AG04450 (cell line): ENCODE data around the gene TBC1D3E. TPM values are rescaled to one million over a fixed set of nuclear protein-coding genes. Genes with fewer than 3 reads are reported as not detected.
"Not testable (repeated sequence)": the region's sequence is repeated elsewhere in the genome, so short reads cannot be mapped to it uniquely, and the experiment has no call there.

Source experiments
- CTCF ChIA-PET: fragments of 300-600, 350-600 bp; formaldehyde crosslinking; extraction: SDS; loops from one replicate; lab custom pipeline; 2022; ENCODE audit warnings: antibody characterized with exemption, inconsistent platforms; lab: Charles Lee
- POLR2A ChIA-PET: fragments of 350-600 bp; formaldehyde crosslinking; extraction: SDS; loops from one replicate; lab custom pipeline; 2021; ENCODE audit warnings: antibody characterized with exemption, inconsistent platforms; lab: Yijun Ruan, JAX
- DNase-seq: peaks from one replicate; pipeline ENCODE4 v3.0.0-alpha.2; 2011; ENCODE audit warnings: low read depth, low spot score
- H3K27ac ChIP-seq: one replicate; pipeline ENCODE4 v1.5.1; 2012; ENCODE audit warnings: low read depth, low read length, control low read depth
- H3K27me3 ChIP-seq: one replicate; pipeline ENCODE4 v1.6.0; 2012; ENCODE audit warnings: low read length; ENCODE audit not compliant: control insufficient read depth, insufficient read depth
- H3K4me3 ChIP-seq: 2 replicates; pipeline ENCODE4 v1.5.1; 2011; ENCODE audit warnings: mild to moderate bottlenecking, low read depth, low read length, control low read depth
- H3K9me3 ChIP-seq: 2 replicates; pipeline ENCODE4 v1.5.1; 2012; ENCODE audit warnings: low read length; ENCODE audit not compliant: control insufficient read depth, insufficient read depth
- polyA minus RNA-seq: library from RNA; depleted of rRNA, polyadenylated mRNA; stranded (reverse); fragments of >200 nt; gene quantifications from 2 replicates; pipeline ENCODE4 v1.2.3, GENCODE V29; 2011; rRNA and poly(A)+ RNA removed
- polyA plus RNA-seq: library from polyadenylated mRNA; depleted of rRNA; stranded (reverse); fragments of >200 nt; gene quantifications from 2 replicates; pipeline ENCODE4 v1.2.3, GENCODE V29; 2011; rRNA removed
- small RNA-seq: library from RNA; depleted of rRNA; stranded (forward); fragments of <200 nt; gene quantifications from one replicate; pipeline ENCODE3, GENCODE V24; 2012; ENCODE audit warnings: low read depth; ENCODE audit not compliant: insufficient read length

Gene TBC1D3E
- polyA plus RNA-seq (not detected in 2 replicates), polyA minus RNA-seq (not detected in 2 replicates)

DNA sequence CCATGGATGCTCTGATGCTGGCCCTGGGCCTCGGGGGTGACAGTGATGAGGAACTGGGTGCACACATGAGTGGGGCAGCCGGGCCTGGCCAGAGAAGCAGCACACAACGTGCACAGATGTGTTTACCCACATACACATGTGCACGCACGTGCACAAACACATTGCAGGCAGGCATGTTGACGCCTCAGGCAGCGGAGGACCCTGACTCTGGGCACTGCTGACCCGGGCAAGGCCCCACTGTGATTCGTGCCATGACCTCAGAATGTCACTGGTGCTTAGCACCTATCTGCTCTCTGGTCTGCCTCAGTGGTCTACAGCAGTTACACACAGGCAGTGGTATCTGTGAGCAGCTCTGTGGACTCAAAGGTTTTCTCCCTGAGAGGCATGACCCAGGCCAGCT is at the start of gene TBC1D3E:
TSS of gene TBC1D3E (plus strand) at position 301 of the 400 bp plus-strand sequence. CDS start 1,545 bp downstream, outside the sequence.
- H3K27ac ChIP-seq, CTCF ChIA-PET, H3K27me3 ChIP-seq, POLR2A ChIA-PET, H3K4me3 ChIP-seq, H3K9me3 ChIP-seq, DNase-seq: not testable (repeated sequence)

DNA sequence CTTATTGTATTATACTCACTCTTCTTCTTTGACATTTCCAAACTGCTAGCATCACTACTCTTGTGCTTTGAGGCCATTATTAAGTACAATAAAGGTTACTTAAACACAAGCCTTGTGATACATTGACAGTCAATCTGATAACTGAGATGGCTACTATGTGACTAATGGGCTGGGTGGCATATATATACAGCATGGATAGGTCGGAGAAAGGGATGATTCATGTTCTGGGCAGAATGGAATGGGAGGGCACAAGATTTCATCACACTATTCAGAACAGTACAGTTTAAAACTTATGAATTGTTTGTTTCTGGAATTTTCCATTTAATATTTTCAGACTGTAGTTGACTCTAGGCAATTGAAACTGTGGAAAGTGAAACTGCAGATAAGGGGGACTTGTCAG is 40.4 kb upstream of the TBC1D3E start:
- H3K4me3 ChIP-seq, H3K9me3 ChIP-seq, POLR2A ChIA-PET, H3K27me3 ChIP-seq, H3K27ac ChIP-seq, DNase-seq, CTCF ChIA-PET: not testable (repeated sequence)

DNA sequence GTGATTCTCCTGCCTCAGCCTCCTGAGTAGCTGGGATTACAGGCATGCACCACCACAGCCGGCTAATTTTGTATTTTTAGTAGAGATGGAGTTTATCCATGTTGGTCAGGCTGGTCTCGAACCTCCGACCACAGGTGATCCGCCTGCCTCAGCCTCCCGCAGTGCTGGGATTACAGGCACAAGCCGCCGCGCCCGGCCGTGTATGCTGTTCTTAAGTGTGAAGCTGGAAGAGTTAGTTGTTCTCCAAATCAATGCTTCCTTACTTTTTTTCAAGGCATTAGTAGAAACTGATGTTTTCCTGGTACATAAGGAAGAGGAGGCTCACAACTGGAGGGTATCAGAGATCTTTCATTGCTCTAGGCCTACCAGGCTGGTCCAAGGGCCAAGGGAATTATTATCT is 39.6 kb upstream of the TBC1D3E start:
- H3K9me3 ChIP-seq, H3K27ac ChIP-seq, POLR2A ChIA-PET, H3K27me3 ChIP-seq, H3K4me3 ChIP-seq, CTCF ChIA-PET, DNase-seq: not testable (repeated sequence)

DNA sequence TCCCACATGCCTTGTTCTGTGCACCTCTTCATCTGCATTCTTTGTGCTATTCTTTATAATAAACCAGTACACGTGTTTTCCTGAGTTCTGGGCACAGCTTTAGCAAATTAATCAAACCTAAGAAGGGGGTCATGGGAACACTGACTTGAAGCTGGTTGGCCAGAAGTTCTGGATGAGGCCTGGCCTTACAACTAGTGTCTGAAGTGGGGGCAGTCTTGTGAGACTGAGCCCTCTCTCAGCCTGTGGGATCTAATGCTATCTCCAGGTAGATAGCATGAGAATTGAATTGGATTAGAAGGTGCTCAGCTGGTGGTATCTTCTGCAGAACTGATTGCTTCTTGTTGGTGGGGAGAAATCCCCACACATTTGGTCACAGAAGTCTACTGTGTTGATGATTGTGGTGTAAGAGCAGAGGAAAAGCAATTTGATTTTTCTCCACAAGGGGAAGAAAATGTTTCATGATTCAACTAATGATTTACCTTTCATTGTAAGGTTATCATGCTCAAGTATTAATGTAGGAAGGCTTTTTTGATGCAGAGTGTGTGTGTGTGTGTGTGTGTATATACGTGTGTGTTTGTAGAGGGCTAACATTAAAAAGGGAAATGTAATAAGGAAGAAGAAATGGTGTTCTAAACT is 33.6 kb upstream of the TBC1D3E start:
- POLR2A ChIA-PET, CTCF ChIA-PET, H3K27me3 ChIP-seq, H3K27ac ChIP-seq, DNase-seq, H3K9me3 ChIP-seq, H3K4me3 ChIP-seq: not testable (repeated sequence)

DNA sequence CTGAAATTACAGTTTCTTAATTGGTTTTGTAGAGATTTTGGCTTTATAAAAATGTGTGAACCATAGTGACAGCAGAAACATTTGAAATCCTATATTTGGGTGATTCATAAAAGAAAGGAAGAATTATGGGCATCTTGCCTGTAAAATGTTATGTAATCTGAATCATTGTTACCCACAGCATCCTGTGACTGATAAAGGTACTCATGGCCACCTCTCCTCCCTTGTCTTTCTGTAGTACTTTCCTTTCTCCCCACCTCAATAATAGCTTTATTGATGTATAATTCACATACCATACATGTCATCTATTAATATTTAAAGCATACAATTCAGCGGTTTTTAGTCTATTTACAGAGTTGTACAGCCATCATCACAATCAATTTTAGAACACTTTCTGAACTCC is 28.5 kb upstream of the TBC1D3E start:
- DNase-seq, H3K27me3 ChIP-seq, H3K27ac ChIP-seq, H3K9me3 ChIP-seq, CTCF ChIA-PET, H3K4me3 ChIP-seq, POLR2A ChIA-PET: not testable (repeated sequence)

DNA sequence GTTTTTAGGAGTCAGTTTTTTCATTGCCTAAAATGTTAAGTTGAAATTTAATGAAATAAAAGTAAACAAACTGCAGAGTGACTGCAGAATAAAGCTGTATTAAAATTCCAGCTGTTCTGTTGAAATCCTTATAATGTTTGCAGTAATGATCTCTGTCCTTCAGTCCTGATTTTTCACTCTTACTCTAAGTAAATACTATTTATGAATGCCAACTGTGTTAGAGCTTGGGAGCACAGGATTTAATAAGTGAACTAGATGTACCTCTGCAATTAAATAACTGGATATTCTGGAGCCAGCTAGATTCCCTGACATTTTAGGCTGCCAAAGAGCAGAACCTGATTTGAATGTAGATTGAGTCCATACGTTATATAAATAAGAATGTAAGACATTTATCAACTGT is 7.9 kb upstream of the TBC1D3E start:
- POLR2A ChIA-PET: not testable (repeated sequence)

DNA sequence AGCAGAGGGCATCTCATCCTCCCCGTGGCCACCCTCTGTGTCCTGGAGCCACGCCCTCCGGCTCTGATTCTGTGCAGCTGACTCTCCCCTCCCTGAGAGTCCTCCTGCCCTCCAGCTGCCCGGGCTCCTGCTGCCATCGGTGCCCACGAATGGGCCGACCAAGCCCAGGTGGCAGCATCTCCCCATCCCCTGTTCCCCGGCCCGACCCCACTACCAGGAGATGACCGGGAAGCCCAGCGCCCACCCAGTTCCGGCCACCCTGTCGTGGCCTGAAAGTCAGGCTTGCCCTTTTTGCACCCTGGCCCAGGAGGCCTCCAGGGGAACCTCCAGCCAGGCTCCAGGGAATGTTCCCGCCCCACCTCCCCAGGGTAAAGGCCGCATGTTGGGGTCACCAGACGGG is 7.1 kb downstream of the TBC1D3E start:
- H3K9me3 ChIP-seq, POLR2A ChIA-PET, H3K27me3 ChIP-seq, DNase-seq, H3K4me3 ChIP-seq, CTCF ChIA-PET, H3K27ac ChIP-seq: not testable (repeated sequence)

More for the DNA sequence above, 7.9 kb upstream of the TBC1D3E start:
- H3K9me3 ChIP-seq, H3K27ac ChIP-seq, H3K4me3 ChIP-seq, CTCF ChIA-PET, H3K27me3 ChIP-seq, DNase-seq: not testable (repeated sequence)

Small RNA genes within 50 kb of the gene (small RNA-seq; reads per million reads assigned to genes)
- not detected for gene RF00019
- gene RNA5SP526: not detected

Other genes starting within 250 kb of the TBC1D3E start
- gene TBC1D3K, start 203.5 kb upstream of the TBC1D3E start, polyA plus RNA-seq: not detected in 2 replicates
- gene TBC1D3L, start 138.9 kb upstream of the TBC1D3E start, polyA plus RNA-seq: 3.6 and 4.8 TPM in 2 replicates
- 3.6 TPM in 2 replicates for gene TBC1D3D, start 124.0 kb upstream of the TBC1D3E start, polyA plus RNA-seq
- not detected in 2 replicates for gene TBC1D3C, start 59.3 kb upstream of the TBC1D3E start, polyA plus RNA-seq
- gene TBC1D3, start 64.6 kb downstream of the TBC1D3E start, polyA plus RNA-seq: not detected in 2 replicates
- gene MRPL45, start 169.2 kb downstream of the TBC1D3E start, polyA plus RNA-seq: 78.1 and 86.0 TPM in 2 replicates
- not detected in 2 replicates for gene GPR179, start 216.0 kb downstream of the TBC1D3E start, polyA plus RNA-seq
- gene SOCS7, start 223.9 kb downstream of the TBC1D3E start, polyA plus RNA-seq: 5.8 and 6.5 TPM in 2 replicates